NCI-H2196 treated with DMSO at 0.1 percent for 48 hours (cell line): ENCODE data around the gene TTC17.

Experiments
- DNase-seq: peaks from one replicate; lab custom pipeline; 2025; ENCODE audit not compliant: unreplicated experiment; lab: John Stamatoyannopoulos, UW

The TTC17 gene

GRCh38 chr11:43532041-43532440 is 173.3 kb downstream of the TTC17 start:
- no peak for DNase-seq

DNA sequence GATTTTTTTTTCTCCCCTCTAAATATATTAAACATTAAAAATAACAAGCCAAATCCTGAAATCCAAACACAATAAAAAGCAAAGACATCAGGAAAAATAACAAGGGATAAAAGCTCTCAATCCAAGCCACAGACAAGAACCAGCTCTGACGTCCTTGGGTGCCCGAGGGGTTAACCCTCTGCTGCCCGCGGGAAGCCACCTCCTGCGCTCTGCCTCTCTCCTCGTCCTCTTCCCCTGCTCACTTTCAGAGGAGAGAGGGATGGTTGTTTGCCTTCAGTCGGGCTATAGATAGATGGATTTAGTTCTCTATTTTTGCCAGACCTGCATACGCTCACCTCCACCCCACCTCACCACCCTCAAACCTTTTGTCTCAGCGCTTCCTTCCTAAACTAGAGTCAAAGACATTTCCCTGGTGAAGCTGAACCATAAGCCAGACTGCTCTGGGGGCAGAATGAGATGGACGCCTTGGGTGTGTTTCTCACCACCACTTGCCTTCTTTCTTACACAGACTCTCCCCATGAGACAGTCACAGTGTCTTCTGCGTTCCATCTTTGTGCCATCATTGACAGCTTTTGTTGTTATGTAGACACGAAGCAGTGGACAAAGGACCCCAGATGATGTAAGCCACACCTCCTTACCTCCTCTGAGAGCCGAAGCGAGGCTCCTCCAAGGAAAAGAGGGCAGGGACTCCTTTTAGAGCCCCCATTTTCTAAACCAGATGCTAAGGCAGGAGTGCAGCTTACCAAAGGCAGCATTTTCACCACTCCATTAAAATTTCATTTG is 179.3 kb downstream of the TTC17 start:
- DNase-seq = no peak

GRCh38 chr11:43541993-43542392 is 183.3 kb downstream of the TTC17 start:
- no peak for DNase-seq

GRCh38 chr11:43542750-43543712 is 184.3 kb downstream of the TTC17 start:
- DNase-seq = no peak
